HFFc6 (cell line): Measurements from ENCODE around the gene MAP4K5. TPM values are rescaled to one million over a fixed set of nuclear protein-coding genes. Genes with fewer than 3 reads are reported as not detected.

Experiments used
- DNase-seq: peaks from one replicate; pipeline ENCODE4 v3.0.0-alpha.2; 2018
- H3K27ac Mint-ChIP-seq: 2 replicates; pipeline ENCODE4 v1.8.0; 2020; ENCODE audit warnings: mild to moderate bottlenecking, mixed read lengths
- H3K27me3 Mint-ChIP-seq: 2 replicates; pipeline ENCODE4 v1.8.0; 2021; ENCODE audit warnings: mild to moderate bottlenecking, moderate library complexity, mixed read lengths; ENCODE audit not compliant: insufficient read depth
- H3K36me3 Mint-ChIP-seq: 2 replicates; pipeline ENCODE4 v1.8.0; 2021; ENCODE audit warnings: low read depth, mixed read lengths
- H3K4me1 Mint-ChIP-seq: 2 replicates; pipeline ENCODE4 v1.8.0; 2020; ENCODE audit warnings: low read depth, mixed read lengths
- H3K4me3 Mint-ChIP-seq: 2 replicates; pipeline ENCODE4 v1.8.0; 2020; ENCODE audit warnings: mild to moderate bottlenecking, moderate library complexity, mixed read lengths
- H3K9me3 Mint-ChIP-seq: 2 replicates; pipeline ENCODE4 v1.8.0; 2020; ENCODE audit warnings: mild to moderate bottlenecking, mixed read lengths
- total RNA-seq, 6 experiments: library from RNA; stranded (reverse); fragmentation: NEBNext Ultra II Directional; extraction: Animal tissue kit (Norgen Biotek cat#: 25700); gene quantifications; 2 replicates in 1 of 6; 3 replicates in 5 of 6; pipeline ENCODE4 v1.2.3, GENCODE V29; 2021
- TF ChIP-seq, protein P1 (sequence below): fragments of 200-600 bp; sonication (generic); IDR thresholded peaks from 2 replicates; pipeline ENCODE4 v1.5.0; 2021; ENCODE audit warnings: antibody characterized with exemption, mild to moderate bottlenecking

The MAP4K5 gene
- total RNA-seq, 6 experiments from 2014 or later: 61.4 to 74.5 (median 69.7) TPM

DNA sequence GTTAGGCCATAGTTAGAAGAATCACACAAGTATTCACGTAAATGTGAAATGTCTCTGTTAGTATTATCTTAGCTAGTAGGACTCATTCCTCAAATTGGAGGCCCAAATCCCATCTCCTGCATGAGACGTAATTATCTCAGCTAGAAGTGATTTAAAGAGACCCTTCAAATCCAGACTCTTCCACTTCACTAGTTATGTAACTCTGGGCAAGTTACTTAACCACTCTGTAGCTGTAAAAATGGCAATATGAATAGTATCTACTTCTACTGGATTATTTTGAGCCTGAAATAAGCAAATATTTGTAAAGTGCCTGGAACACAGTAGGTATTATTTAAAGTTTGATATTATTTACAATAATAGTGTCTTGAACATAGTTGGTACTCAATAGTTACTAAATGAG is 107.3 kb downstream of the MAP4K5 start:
- no peaks in the 10 kb centered on the region for H3K9me3 Mint-ChIP-seq
- peaks cover 8% of the 10 kb centered on the region for H3K4me1 Mint-ChIP-seq
- TF ChIP-seq, protein P1, sequence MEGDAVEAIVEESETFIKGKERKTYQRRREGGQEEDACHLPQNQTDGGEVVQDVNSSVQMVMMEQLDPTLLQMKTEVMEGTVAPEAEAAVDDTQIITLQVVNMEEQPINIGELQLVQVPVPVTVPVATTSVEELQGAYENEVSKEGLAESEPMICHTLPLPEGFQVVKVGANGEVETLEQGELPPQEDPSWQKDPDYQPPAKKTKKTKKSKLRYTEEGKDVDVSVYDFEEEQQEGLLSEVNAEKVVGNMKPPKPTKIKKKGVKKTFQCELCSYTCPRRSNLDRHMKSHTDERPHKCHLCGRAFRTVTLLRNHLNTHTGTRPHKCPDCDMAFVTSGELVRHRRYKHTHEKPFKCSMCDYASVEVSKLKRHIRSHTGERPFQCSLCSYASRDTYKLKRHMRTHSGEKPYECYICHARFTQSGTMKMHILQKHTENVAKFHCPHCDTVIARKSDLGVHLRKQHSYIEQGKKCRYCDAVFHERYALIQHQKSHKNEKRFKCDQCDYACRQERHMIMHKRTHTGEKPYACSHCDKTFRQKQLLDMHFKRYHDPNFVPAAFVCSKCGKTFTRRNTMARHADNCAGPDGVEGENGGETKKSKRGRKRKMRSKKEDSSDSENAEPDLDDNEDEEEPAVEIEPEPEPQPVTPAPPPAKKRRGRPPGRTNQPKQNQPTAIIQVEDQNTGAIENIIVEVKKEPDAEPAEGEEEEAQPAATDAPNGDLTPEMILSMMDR: no peak
- H3K36me3 Mint-ChIP-seq: peaks cover 23% of the 10 kb centered on the region
- no peak for DNase-seq
- H3K27me3 Mint-ChIP-seq: no peaks in the 10 kb centered on the region
- H3K27ac Mint-ChIP-seq: no peak overlapping the region
- H3K4me3 Mint-ChIP-seq: no peak overlapping the region

DNA sequence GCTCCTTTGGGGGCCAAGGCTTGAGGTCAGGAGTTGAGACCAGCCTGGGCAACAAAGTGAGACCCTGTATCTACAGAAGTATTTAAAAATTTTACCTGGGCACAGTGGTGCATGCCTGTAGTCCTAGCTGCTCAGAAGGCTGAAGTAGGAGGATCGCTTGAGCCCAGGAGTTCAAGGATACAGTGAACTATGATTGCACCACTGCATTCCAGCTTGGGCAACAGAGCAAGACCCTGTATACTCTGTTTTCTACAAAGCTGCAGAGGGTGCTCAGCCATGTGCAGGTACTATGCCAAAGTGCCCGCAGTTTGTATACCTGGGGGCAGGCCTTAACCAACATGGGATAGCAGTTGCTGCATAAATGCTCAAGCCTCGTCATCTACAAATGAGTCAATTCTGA is 108.8 kb downstream of the MAP4K5 start:
- Mint-ChIP-seq H3K4me3 (no peak overlapping the region), H3K27ac (no peak overlapping the region), H3K27me3 (no peaks in the 10 kb centered on the region), H3K4me1 (no peaks in the 10 kb centered on the region), H3K36me3 (peaks cover 32% of the 10 kb centered on the region), H3K9me3 (no peaks in the 10 kb centered on the region)
- TF ChIP-seq, protein P1: no peak
- DNase-seq: no peak

DNA sequence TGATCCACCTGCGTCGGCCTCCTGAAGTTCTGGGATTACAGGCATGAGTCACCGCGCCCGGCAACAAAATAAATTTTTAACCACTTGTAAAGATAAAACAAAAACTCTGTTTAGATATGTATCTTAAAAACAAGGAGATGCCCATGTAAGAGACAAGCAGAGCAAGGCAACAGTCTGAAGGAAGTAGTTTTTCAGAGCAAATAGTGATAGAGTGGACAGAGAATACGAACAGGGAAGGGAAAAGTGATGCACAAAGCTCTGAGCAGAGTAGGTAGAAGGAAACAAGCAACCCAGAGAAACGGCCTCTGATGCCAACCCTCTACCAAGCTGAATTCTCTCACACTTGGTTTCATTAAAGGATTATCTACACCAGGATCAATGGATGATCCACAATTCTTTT is 110.9 kb downstream of the MAP4K5 start:
- no peaks in the 10 kb centered on the region for H3K9me3 Mint-ChIP-seq
- no peak for DNase-seq
- TF ChIP-seq, protein P1: no peak
- H3K27ac Mint-ChIP-seq: no peak overlapping the region
- no peaks in the 10 kb centered on the region for H3K4me1 Mint-ChIP-seq
- no peak overlapping the region for H3K4me3 Mint-ChIP-seq
- peaks cover 45% of the 10 kb centered on the region for H3K36me3 Mint-ChIP-seq
- no peaks in the 10 kb centered on the region for H3K27me3 Mint-ChIP-seq

DNA sequence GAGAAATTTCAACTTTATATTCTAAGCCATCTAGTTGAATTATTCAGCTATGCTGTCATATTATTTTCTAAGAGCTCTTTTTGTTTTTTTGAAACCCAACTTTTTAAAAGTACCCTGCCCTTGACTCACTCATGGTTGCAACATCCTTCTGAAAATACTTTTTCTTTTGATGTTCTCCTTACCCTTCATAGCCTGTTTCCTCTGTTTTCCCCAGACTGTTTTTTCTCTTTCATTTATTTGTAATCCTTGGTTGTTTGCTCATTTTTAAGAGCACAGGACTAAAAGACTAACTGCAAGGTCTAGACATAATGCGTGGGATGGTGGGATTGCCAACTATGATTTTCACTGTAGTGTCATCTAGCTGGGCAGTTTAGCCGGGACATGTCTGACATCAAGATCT is 114.5 kb downstream of the MAP4K5 start:
- Mint-ChIP-seq H3K9me3 (no peaks in the 10 kb centered on the region), H3K4me3 (no peak overlapping the region), H3K36me3 (peaks cover 60% of the 10 kb centered on the region), H3K27ac (no peak overlapping the region), H3K4me1 (no peaks in the 10 kb centered on the region), H3K27me3 (peaks cover 2% of the 10 kb centered on the region; the same call in 1 of the 2 replicates)
- DNase-seq: no peak
- TF ChIP-seq, protein P1: no peak

DNA sequence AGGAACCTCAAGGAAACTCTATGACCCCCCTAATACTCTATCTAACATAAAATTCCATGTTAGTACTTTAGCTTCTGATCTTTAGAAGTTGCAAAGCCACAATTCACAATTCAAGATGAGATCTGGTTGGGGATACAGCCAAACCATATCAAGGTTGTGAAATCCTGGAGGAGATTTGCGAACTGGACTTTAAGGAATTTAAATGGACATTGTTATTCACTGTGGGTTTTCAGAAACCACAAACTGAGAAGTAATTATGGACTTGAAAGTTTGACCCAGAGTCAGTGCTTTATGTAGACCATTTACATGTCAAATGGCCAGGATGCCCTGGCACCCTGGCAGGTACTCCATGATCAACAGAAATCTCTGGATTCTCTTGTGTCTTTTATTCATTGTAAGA is 121.4 kb downstream of the MAP4K5 start:
- no peak overlapping the region; the same call in 1 of the 2 replicates for H3K4me3 Mint-ChIP-seq
- H3K27me3 Mint-ChIP-seq: peaks cover 4% of the 10 kb centered on the region
- peaks cover 33% of the 10 kb centered on the region for H3K36me3 Mint-ChIP-seq
- no peak overlapping the region for H3K27ac Mint-ChIP-seq
- no peaks in the 10 kb centered on the region for H3K9me3 Mint-ChIP-seq
- TF ChIP-seq, protein P1: no peak
- DNase-seq: peak; percentile 54
- peaks cover 16% of the 10 kb centered on the region for H3K4me1 Mint-ChIP-seq

DNA sequence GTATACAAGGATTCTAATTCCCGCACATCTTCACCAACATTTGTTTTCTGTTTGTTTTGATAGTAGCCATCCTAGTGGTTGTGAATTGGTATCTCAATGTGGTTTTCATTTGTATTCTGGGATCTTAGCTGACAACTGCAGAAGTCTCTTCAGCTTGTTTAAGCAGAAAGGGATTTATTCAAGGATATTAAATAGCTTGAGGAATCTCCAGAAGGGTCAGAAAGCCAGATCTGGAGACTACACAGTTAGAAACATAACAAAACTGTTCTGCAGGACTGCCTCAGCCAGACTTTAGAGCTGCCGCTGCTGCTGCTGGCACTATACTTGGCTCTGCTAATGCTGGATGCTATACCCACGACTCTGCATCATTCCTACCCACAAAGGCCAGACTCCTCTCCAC is 122.3 kb downstream of the MAP4K5 start:
- Mint-ChIP-seq H3K4me1 (peaks cover 16% of the 10 kb centered on the region), H3K36me3 (peaks cover 34% of the 10 kb centered on the region), H3K27me3 (peaks cover 3% of the 10 kb centered on the region), H3K4me3 (no peak overlapping the region), H3K9me3 (no peaks in the 10 kb centered on the region), H3K27ac (no peak overlapping the region)
- DNase-seq: no peak
- TF ChIP-seq, protein P1: no peak
